ENCODE data around the gene LHX8.
"Not testable (repeated sequence)": the region's sequence is repeated elsewhere in the genome, so short reads cannot be mapped to it uniquely, and the experiment has no call there.

LHX8 gene

GRCh38 chr1:75133750-75134646, at the start of gene LHX8:
TSS of gene LHX8 (plus strand) at chr1:75134388. CDS start at chr1:75136615, 2,227 bp downstream.
- peak; percentile 91 for DNase-seq

DNA sequence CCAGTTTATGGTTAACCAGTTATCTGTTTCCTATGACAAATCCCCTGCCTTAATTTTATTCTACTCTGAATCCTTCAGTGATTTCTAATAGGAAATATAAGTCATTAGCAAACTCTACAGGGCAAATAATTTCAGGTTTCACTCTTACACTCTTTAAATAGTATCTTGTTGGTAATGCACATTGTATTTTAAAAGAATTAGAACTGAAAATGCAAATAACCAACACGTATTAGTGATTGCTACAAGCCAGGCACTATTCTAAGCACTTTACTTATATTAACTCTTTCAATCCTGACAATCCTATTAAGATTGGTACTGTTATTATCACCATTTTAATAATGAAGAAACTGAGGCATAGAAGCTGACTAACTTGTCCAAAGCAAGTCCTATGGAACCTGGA, 48.3 kb upstream of the LHX8 start:
- DNase-seq = no peak

GRCh38 chr1:75087278-75087677, 46.9 kb upstream of the LHX8 start:
- DNase-seq = no peak

DNA sequence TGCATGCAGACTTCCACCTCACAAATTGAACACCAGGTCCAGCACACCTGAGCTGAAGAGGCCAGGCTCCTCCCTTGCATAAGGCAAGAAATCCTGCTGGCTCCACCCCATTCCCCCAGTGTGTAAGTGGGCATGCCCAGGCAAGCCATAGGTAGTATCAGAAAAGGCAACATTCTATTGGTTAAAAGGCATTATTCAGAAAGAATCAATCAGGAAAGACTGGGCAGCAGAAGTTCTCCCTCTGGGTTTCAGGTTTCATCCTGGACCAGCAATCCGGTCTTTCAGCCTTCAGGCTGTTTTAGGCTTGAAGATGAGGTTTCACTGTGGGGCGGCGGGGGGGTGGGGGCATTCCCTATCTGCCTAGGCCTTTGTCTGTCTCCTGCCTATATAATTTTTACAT, 42.0 kb upstream of the LHX8 start:
- DNase-seq = peak; percentile 88

GRCh38 chr1:75097654-75098053, 36.5 kb upstream of the LHX8 start:
- no peak for DNase-seq

GRCh38 chr1:75099581-75099980, 34.6 kb upstream of the LHX8 start:
- no peak for DNase-seq

- DNase-seq = peak; percentile 62
Observed at GRCh38 chr1:75100481-75101092, 33.6 kb upstream of the LHX8 start.

DNA sequence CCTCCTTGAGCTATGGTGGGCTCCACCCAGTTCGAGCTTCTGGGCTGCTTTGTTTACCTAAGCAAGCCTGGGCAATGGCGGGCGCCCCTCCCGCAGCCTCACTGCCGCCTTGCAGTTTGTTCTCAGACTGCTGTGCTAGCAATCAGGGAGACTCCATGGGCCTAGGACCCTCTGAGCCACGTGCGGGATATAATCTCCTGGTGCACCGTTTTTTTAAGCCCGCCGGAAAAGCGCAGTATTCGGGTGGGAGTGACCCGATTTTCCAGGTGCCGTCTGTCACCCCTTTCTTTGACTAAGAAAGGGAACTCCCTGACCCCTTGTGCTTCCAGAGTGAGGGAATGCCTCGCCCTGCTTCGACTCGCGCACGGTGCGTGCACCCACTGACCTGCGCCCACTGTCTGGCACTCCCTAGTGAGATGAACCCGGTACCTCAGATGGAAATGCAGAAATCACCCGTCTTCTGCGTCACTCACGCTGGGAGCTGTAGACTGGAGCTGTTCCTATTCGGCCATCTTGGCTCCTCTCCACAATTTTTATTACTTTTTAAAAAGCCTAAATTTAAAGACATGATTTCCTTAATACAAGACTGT, 21.7 kb upstream of the LHX8 start:
- not testable (repeated sequence) for DNase-seq

- no peak for DNase-seq
Observed at GRCh38 chr1:75115654-75116053, 18.5 kb upstream of the LHX8 start.

DNA sequence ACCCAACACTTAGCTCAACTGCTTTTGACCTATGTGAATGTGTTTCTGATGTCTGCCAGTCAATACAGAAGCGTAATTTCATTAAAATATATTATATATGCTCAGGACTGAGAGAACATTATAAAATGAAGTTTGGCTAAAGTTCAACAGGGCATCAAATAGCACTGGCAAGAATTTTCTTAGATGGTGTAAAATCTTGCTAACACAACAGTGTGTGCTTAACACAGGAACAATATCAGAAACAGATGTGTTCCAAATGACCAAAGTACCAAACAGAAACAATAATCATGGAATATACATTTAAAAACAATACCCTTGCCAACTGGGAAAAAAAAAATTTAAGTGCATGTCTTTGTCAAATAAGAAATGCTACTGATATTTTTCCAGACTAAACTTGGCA, 10.4 kb upstream of the LHX8 start:
- DNase-seq = no peak

DNA sequence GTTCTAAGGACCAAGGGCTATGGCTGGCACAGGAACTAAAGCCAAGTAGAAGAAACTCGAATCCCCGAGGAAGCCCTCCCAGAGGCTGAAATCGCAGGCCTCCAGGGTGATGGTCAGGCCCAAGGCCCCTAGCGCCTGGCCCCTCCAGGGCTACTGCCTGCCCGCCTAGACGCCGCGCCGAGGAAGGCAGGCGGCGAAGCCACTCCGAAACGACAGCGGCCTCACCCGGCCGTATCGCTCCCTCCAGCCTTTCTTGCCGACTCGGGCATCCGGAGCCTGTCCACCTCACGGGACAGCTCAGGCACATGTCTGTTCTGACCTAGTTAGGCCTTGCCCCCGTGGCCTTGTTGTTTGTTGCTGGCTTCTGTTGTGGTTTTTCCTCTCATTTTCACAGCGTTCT, 9.7 kb upstream of the LHX8 start:
- DNase-seq = peak; percentile 81

DNA sequence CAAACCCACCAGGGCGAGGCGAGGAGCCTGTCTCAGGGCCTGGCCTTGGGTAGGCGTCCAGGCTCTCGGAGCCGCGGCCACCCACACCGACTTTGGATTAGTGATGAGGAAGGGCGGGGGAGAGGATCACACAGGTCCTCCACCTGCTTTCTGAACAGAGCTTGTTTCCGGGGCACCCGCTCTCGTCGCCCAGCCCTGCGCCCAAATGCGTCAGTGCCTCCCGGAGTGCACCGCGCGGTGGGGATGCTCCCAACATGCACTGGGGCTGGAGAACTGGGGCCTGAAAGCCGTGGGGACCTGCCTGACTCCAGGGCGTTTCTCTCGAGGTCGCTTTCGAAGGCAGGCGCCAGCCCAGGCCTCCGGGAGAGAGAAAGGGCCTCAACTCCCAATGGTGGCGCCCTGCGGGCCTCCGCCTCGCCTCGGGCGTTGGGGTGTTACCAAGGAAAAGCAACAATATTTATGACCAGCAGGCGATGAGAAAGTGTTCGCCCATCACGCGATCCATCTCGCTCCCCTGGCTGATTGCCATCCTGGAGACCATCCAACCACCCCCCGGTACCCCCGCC, 8.9 kb upstream of the LHX8 start:
- DNase-seq = no peak

DNA sequence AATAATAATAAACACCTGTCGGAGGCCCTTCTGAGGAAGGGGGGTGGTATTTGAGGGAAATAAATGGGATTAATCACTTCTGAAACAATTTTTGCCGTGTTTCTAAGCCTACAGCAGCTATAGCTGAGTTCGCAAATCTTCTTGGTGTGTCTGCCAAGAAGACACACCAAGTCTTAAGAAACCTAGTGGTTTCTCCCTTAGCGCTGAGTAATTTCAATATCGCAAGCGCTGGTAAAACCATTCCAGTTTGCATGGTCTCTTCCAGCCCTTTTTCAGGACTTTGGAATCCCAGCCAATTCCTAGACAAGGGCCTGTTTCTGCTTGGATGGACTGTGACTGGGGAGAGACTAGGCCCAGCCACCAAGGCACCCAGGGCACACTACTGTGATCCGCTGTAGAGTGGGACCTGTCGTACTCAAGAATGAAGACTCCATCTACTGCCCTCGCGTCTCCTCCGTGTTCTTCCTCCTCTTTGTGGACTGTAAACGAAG, 7.5 kb upstream of the LHX8 start:
- no peak for DNase-seq

GRCh38 chr1:75127916-75128717, 6.1 kb upstream of the LHX8 start:
- DNase-seq = no peak

- no peak for DNase-seq
Observed at GRCh38 chr1:75129660-75129982, 4.6 kb upstream of the LHX8 start.

- peak; percentile 66 for DNase-seq
Observed at GRCh38 chr1:75129983-75130789, 4.0 kb upstream of the LHX8 start.

DNA sequence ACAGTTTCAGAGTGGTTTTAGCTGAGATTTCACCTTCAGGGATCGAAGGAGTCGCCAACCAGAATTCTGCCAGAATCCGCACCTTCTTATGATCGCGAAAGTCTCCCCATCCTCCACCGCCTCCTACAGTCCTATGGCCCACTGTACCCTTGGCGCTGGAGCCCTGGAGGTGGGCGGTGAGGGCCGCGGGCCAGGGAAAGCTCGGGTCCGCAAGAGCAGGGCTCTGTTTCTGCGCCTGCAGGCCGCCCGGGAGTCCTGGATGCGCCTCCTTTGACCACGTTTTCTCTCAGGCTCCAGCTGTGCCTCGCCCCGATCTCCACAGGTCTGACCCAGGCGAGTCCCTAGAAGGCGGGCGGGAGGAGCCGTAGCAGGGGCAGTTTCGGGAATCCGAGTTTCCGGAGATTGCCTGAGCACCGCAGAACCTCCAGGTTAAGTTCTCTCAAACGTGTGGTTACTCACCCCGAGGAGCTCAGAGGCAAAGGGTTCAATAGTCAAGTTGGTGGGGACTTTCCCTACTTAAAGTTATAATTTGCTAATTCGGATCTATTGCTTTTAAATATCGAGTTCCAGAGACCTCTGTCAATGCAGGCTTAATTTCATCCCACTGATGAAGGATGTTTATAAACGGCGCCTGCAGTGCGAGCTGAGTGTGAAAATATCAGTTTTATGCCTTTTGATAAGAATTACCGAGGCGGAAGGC, 3.2 kb upstream of the LHX8 start:
- peak; percentile 76 for DNase-seq

DNA sequence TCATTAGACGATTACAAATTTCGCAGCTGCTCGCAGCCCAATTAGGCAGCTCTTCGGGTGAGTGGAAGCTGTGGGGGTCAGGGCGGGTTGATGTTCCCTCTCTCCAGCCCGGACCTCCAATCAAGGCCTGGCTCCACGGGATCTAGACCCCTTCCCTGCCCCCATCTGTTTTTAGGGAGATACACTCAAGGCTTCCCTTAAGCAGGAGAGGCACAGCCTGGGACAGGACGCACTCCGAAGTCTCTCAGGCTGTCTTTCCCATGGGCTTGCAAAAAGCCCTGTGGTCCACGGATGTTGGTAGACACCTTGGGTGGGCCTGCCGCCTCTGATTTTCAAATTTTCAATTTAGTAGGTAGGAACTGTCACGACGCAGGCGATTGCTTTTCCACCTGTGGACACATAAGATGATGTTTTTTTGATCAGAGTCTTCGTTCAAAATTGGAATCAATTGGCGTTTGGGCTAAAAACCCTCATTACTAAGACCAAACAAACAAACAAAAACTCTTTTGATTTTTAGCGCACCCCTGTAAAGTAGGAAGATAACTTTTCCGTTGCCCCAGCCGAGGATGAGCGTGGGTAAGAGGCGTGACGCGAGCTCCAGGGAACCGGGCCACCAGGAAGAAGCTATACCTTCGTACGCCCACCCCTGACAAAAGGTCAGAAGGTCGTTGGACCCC, 2.5 kb upstream of the LHX8 start:
- DNase-seq = no peak

GRCh38 chr1:75132242-75132811, 1.9 kb upstream of the LHX8 start:
- DNase-seq = peak; percentile 50
